ENCODE data around the gene PSG2. TPM values are rescaled to one million over a fixed set of nuclear protein-coding genes. Genes with fewer than 3 reads are reported as not detected.
"Not testable (repeated sequence)": the region's sequence is repeated elsewhere in the genome, so short reads cannot be mapped to it uniquely, and the experiment has no call there.

Gene PSG2
- total RNA-seq, 4 donors from 2014 or later, result not detected

DNA sequence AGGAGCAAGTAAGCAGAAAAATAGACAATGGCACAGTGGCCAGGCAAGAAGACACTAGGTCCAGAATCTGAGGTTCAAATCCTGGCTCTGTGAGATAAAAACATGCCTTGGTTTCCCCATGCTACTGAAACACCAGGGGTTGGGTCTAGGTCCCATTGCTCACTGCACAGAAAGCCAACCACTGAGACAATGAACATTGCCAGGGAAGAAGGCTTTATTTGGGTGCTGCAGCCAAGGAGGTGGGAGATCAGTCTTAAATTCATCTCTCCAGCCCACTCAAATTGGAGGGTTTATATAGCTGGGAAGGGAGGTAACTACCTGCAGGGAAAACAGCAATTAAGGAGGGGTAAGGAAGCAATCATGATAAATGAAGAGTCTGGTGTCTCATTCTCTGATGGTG is 32.6 kb upstream of the PSG2 start:
- intact Hi-C loops (cut with DNase I); H3K27ac ChIP-seq (replicated peaks in 1 of 4): not testable (repeated sequence)

DNA sequence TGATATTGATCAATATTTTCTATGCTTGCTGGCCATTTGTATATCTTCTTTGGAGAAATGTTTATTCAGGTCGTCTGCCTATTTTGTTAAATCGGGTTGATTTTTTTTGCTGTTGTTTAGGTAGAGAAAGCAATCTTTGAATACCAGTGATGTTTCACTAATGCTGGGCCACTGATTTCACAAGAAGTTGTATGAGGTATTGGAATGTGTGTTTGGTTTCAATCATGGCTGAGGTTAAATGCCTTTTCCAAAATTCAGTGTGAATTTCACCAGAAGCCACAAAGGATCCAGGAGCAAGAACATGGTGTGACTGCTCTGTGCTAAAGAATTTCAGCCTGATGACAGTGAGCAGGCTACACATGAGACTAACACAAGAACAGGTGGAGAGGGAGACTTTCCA is 32.1 kb upstream of the PSG2 start:
- intact Hi-C loops (cut with DNase I); H3K9me3 ChIP-seq; H3K4me3 ChIP-seq; H3K27me3 ChIP-seq; H3K36me3 ChIP-seq; H3K27ac ChIP-seq (replicated peaks in 1 of 4); H3K4me1 ChIP-seq; DNase-seq (ENCODE audit: extremely low spot score): not testable (repeated sequence)
- 81% methylated on average over 2 of the region's 2 CpGs for WGBS

More for the DNA sequence above, 32.6 kb upstream of the PSG2 start:
- H3K4me1 ChIP-seq; H3K27me3 ChIP-seq; H3K36me3 ChIP-seq; H3K4me3 ChIP-seq; H3K9me3 ChIP-seq; DNase-seq (ENCODE audit: extremely low spot score): not testable (repeated sequence)

DNA sequence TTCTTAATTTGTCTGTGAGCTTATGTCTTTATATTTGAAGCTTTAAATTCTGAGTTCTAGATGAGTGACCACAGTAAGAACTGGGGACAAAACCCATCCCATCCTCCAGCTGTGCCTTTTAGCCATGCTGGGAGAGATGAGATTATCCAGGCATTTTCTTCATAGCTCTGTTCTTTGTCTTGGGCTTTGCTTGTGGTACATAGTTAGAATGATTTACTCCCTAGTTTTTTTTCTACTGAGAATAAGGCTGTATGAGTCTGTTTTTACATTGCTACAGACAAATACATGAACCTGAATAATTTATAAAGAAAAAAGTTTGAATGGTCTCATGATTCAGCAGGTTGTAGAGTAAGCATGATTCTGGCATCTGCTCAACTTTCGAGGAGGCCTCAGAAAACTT is 24.9 kb upstream of the PSG2 start:
- H3K36me3 ChIP-seq; H3K27me3 ChIP-seq; H3K27ac ChIP-seq (replicated peaks in 1 of 4); H3K4me3 ChIP-seq; intact Hi-C loops (cut with DNase I); DNase-seq (ENCODE audit: extremely low spot score); H3K9me3 ChIP-seq; H3K4me1 ChIP-seq: not testable (repeated sequence)
- WGBS, result 84% methylated on average over 1 of the region's 1 CpG

DNA sequence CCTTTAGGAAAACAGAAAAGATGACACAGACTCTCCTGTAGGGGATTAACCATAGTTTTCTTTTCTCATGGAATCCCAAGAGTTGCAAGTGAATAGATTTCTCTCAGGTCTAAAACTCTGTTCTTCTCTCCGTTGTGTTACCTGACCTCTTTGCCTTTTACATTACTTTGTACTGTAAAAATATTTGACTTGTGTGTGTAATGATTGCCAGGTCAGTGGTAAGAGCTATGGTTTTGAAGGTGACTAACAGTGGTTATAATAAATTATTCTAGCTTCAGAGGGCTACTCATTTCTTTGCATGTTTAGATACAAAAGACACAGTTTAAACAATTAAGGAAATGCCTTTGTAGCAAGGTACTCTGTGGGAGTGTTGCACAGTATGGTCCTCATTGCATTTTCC is 23.0 kb upstream of the PSG2 start:
- no peak overlapping the region for H3K4me3 ChIP-seq
- WGBS, result 70% methylated on average over 1 of the region's 1 CpG
- TF ChIP-seq POLR2AphosphoS5 (IDR thresholded peaks at IDR 0.05), result no peak
- no peak for TF ChIP-seq POLR2A (IDR thresholded peaks at IDR 0.05; ENCODE audit: low read depth)
- TF ChIP-seq, protein P1, sequence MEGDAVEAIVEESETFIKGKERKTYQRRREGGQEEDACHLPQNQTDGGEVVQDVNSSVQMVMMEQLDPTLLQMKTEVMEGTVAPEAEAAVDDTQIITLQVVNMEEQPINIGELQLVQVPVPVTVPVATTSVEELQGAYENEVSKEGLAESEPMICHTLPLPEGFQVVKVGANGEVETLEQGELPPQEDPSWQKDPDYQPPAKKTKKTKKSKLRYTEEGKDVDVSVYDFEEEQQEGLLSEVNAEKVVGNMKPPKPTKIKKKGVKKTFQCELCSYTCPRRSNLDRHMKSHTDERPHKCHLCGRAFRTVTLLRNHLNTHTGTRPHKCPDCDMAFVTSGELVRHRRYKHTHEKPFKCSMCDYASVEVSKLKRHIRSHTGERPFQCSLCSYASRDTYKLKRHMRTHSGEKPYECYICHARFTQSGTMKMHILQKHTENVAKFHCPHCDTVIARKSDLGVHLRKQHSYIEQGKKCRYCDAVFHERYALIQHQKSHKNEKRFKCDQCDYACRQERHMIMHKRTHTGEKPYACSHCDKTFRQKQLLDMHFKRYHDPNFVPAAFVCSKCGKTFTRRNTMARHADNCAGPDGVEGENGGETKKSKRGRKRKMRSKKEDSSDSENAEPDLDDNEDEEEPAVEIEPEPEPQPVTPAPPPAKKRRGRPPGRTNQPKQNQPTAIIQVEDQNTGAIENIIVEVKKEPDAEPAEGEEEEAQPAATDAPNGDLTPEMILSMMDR (IDR thresholded peaks at IDR 0.05), result no peak
- no peak for TF ChIP-seq EP300 (IDR thresholded peaks at IDR 0.05)
- no peaks in the 10 kb centered on the region for H3K27me3 ChIP-seq
- DNase-seq (ENCODE audit: extremely low spot score), result no peak
- no peaks in the 10 kb centered on the region for H3K4me1 ChIP-seq
- intact Hi-C loops (cut with DNase I), result no loop called here
- peaks cover 0 to 7% (median 0%) of the 10 kb centered on the region in 4 donors for H3K9me3 ChIP-seq
- no peaks in the 10 kb centered on the region for H3K36me3 ChIP-seq
- no peak overlapping the region for H3K27ac ChIP-seq (replicated peaks in 1 of 4)

DNA sequence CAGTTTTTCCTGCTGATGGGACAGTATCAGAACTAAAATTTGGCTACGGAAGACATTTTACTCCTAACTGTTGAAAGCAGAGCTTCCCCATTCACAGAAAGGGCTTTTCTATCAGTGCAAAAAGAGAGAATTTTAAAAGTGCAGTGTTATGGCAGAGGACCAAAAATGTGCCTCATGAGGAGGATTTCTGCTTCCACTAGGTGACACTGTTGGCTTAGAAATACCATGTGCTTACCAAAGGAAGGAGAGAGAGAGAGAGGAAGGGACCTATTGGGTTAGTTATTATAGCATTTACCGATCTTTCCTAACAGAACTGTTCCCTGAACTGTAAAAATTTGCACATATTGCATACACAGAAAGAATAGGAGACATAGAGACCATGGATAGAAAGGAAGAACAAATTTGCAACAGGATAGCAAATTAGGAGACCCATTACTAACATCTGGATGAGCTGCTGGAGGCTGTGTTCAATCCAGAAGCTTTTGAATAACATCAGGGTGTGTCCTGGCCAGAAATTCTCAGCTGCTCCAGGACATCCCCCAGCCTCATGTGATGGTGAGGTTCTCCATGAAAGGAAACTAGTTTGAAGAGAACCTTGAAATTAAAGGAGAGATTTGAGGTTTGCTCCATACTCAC is 21.8 kb upstream of the PSG2 start:
- not testable (repeated sequence) for H3K9me3 ChIP-seq; H3K27me3 ChIP-seq; H3K36me3 ChIP-seq; H3K4me1 ChIP-seq; H3K4me3 ChIP-seq; H3K27ac ChIP-seq (replicated peaks in 1 of 4); DNase-seq (ENCODE audit: extremely low spot score)
- intact Hi-C loops (cut with DNase I), result loop anchor here (5.0 kb wide), 1 partner anchor 103 kb away; the partner anchor contains the start of gene PSG4
- 73% methylated on average over 2 of the region's 2 CpGs for WGBS
- TF ChIP-seq, protein P1 (IDR thresholded peaks at IDR 0.05), result peak in 2 of 3 experiments; percentile 20 to 59

DNA sequence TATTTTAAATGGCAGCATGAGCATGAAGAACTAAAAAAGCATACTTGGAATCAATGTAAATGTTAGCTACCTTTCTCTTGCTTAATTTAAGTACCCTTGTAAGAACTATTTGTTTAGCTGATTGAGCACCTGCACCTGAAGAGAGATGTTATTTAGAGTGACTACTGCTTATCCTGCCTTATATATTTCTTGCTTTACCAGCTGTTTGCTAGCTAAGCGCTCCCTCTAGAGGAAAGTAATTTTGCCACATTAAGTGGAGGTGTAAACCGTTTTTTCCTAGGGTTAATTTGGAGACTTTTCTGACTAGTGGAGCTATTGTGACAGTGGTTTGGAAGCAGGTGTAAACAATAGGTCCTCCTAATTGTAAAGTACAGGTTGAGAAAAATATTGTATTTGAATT is 19.4 kb upstream of the PSG2 start:
- WGBS, result 75% methylated on average over 2 of the region's 2 CpGs
- Histone ChIP-seq H3K27ac (replicated peaks in 1 of 4) (no peak overlapping the region), H3K36me3 (no peaks in the 10 kb centered on the region), H3K4me1 (no peaks in the 10 kb centered on the region), H3K27me3 (no peaks in the 10 kb centered on the region), H3K4me3 (no peak overlapping the region), H3K9me3 (peaks cover 0 to 7% (median 0%) of the 10 kb centered on the region in 4 donors)
- no peak for TF ChIP-seq POLR2AphosphoS5 (IDR thresholded peaks at IDR 0.05)
- TF ChIP-seq EP300 (IDR thresholded peaks at IDR 0.05), result no peak
- TF ChIP-seq, protein P1 (IDR thresholded peaks at IDR 0.05), result no peak
- no peak for TF ChIP-seq POLR2A (IDR thresholded peaks at IDR 0.05; ENCODE audit: low read depth)
- DNase-seq (ENCODE audit: extremely low spot score), result no peak
- intact Hi-C loops (cut with DNase I), result loop anchor here (5.0 kb wide), 1 partner anchor 105 kb away; the partner anchor contains the start of gene PSG4

DNA sequence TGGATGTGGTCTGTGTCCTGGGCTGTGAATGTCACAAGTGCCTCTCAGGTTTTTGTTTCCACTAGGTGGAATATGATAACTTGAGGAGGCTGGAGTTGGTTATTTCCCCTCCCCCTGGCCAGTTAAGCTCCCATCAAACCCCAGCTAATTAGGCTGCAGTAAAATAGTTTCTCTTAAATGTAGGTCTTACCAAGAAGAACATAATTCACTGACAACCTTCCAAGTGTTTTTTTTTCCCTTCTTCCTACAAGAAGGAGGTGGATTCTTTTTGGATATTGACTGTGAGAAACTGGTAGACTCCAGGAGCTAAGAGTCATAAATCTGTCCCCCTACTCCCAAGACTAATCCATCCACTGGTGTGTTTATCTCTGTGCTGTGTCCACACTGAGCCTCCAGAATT is 15.9 kb upstream of the PSG2 start:
- H3K36me3 ChIP-seq; H3K4me3 ChIP-seq; H3K27ac ChIP-seq (replicated peaks in 1 of 4); DNase-seq (ENCODE audit: extremely low spot score); H3K9me3 ChIP-seq; intact Hi-C loops (cut with DNase I); H3K27me3 ChIP-seq; H3K4me1 ChIP-seq: not testable (repeated sequence)
